OCI-LY1 (cell line): Measurements from ENCODE around the gene ACSM2A.

Source experiments
- H2AFZ ChIP-seq: fragments of 200-600 bp; sonication (generic), shearing (Covaris generic); 2 replicates; pipeline ENCODE4 v1.6.0; 2014; ENCODE audit warnings: antibody characterized with exemption, mild to moderate bottlenecking, low read length
- H3F3A ChIP-seq: fragments of 200-600 bp; sonication (generic), shearing (Covaris generic); 2 replicates; pipeline ENCODE4 v1.6.0; 2014; ENCODE audit warnings: mild to moderate bottlenecking, antibody characterized with exemption, low read length, moderate library complexity; ENCODE audit not compliant: insufficient read depth
- H3K27ac ChIP-seq: fragments of 200-600 bp; sonication (generic); 2 replicates; pipeline ENCODE4 v1.5.1; 2014; ENCODE audit warnings: low read length, mixed run types, mild to moderate bottlenecking, low read depth; ENCODE audit not compliant: poor library complexity, severe bottlenecking
- H3K27me3 ChIP-seq: fragments of 200-600 bp; sonication (generic); 2 replicates; pipeline ENCODE4 v1.6.0; 2014; ENCODE audit warnings: antibody characterized with exemption, mild to moderate bottlenecking, low read length, moderate library complexity; ENCODE audit not compliant: insufficient read depth
- H3K36me3 ChIP-seq: fragments of 200-600 bp; sonication (generic); 2 replicates; pipeline ENCODE4 v1.6.1; 2014; ENCODE audit warnings: mild to moderate bottlenecking, antibody characterized with exemption, low read length, moderate library complexity, mixed read lengths; ENCODE audit not compliant: insufficient read depth
- H3K4me1 ChIP-seq: fragments of 200-600 bp; sonication (generic); 2 replicates; pipeline ENCODE4 v1.5.1; 2014; ENCODE audit warnings: mild to moderate bottlenecking, low read length, moderate library complexity; ENCODE audit not compliant: insufficient read depth, severe bottlenecking
- H3K4me2 ChIP-seq: fragments of 200-600 bp; sonication (generic), shearing (Covaris generic); 2 replicates; pipeline ENCODE4 v1.6.1; 2014; ENCODE audit warnings: low read length
- H3K4me3 ChIP-seq: fragments of 200-600 bp; sonication (generic); 2 replicates; pipeline ENCODE4 v1.5.1; 2014; ENCODE audit warnings: low read length, low read depth, mild to moderate bottlenecking, mixed read lengths; ENCODE audit not compliant: poor library complexity, severe bottlenecking
- H3K79me2 ChIP-seq: fragments of 200-600 bp; shearing (Covaris generic); 2 replicates; pipeline ENCODE4 v1.6.1; 2016; ENCODE audit warnings: mixed run types, low read length, mixed read lengths; ENCODE audit not compliant: insufficient read depth
- H3K9ac ChIP-seq: fragments of 200-600 bp; sonication (generic), shearing (Covaris generic); 2 replicates; pipeline ENCODE4 v1.6.1; 2014; ENCODE audit warnings: mild to moderate bottlenecking, low read length, mixed read lengths
- H3K9me2 ChIP-seq: fragments of 200-600 bp; sonication (generic), shearing (Covaris generic); 2 replicates; pipeline ENCODE4 v1.6.1; 2014; ENCODE audit warnings: low read depth, mild to moderate bottlenecking, low read length, mixed read lengths
- H3K9me3 ChIP-seq: fragments of 200-600 bp; shearing (Covaris generic); 2 replicates; pipeline ENCODE4 v1.6.1; 2014; ENCODE audit warnings: low read length, mixed read lengths
- H4K20me1 ChIP-seq: fragments of 200-600 bp; sonication (generic), shearing (Covaris generic); 2 replicates; pipeline ENCODE4 v1.6.0; 2016; ENCODE audit warnings: mild to moderate bottlenecking, low read length; ENCODE audit not compliant: insufficient read depth
- EZH2 ChIP-seq: fragments of 200-600 bp; sonication (generic), shearing (Covaris generic); IDR thresholded peaks from 2 replicates; pipeline ENCODE4 v1.8.0; 2017; ENCODE audit warnings: borderline replicate concordance, mixed run types, mild to moderate bottlenecking, antibody characterized with exemption, low read length, moderate library complexity, mixed read lengths
- TF ChIP-seq, protein P1 (sequence below): fragments of 200-600 bp; sonication (generic), shearing (Covaris generic); IDR thresholded peaks from 2 replicates; pipeline ENCODE4 v1.5.1; 2017; ENCODE audit warnings: mild to moderate bottlenecking, antibody characterized with exemption, low read length, moderate library complexity, mixed read lengths

The ACSM2A gene

DNA sequence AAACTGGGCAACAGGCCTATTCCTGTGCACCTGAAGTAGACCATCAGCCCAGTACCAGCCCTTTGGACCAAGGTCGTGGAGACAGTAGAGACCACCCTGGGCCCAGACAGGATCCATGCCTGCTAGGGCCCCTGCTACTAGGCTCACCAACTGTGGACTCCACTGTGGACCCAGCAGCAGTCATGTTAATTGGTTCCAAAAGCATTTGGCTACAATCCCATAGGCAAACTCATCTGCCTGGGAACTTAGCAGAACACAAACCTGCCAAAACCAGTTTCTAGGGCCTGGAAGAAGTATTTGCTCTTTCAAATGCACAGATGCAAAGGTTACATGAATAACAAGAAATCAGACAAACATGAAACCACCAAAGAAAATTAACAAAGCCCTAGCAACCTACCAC, 53.1 kb downstream of the ACSM2A start:
- Histone ChIP-seq H3K27ac (no peak overlapping the region), H3K9me3 (peaks cover 5% of the 10 kb centered on the region; the same call in 1 of the 2 replicates)
- TF ChIP-seq, protein P1, sequence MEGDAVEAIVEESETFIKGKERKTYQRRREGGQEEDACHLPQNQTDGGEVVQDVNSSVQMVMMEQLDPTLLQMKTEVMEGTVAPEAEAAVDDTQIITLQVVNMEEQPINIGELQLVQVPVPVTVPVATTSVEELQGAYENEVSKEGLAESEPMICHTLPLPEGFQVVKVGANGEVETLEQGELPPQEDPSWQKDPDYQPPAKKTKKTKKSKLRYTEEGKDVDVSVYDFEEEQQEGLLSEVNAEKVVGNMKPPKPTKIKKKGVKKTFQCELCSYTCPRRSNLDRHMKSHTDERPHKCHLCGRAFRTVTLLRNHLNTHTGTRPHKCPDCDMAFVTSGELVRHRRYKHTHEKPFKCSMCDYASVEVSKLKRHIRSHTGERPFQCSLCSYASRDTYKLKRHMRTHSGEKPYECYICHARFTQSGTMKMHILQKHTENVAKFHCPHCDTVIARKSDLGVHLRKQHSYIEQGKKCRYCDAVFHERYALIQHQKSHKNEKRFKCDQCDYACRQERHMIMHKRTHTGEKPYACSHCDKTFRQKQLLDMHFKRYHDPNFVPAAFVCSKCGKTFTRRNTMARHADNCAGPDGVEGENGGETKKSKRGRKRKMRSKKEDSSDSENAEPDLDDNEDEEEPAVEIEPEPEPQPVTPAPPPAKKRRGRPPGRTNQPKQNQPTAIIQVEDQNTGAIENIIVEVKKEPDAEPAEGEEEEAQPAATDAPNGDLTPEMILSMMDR, result no peak
- no peak for TF ChIP-seq EZH2

DNA sequence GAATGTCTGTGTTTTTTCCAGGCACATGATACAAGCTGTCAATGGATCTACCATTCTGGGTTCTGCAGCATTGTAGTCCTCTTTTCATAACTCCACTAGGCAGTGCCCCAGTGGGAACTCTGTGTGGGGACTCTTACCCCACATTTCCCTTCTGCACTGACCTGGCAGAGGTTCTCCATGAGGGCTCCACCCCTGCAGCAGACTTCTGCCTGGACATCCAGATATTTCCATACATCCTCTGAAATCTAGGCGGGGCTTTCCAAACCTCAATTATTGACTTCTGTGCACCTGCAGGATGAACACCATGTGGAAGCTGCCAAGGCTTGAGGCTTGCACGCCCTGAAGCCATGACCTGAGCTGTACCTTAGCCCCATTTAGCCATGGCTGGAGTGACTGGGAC, 56.0 kb downstream of the ACSM2A start:
- no peaks in the 10 kb centered on the region for H3K4me1 ChIP-seq
- no peak for TF ChIP-seq EZH2
- TF ChIP-seq, protein P1, result no peak
- no peak overlapping the region for H3K4me2 ChIP-seq
- H3K9ac ChIP-seq, result no peak overlapping the region
- no peaks in the 10 kb centered on the region for H4K20me1 ChIP-seq
- H3K79me2 ChIP-seq, result no peaks in the 10 kb centered on the region
- H3K4me3 ChIP-seq, result no peak overlapping the region
- no peaks in the 10 kb centered on the region for H3K36me3 ChIP-seq
- no peaks in the 10 kb centered on the region for H3F3A ChIP-seq
- no peaks in the 10 kb centered on the region for H3K9me2 ChIP-seq
- H3K27ac ChIP-seq, result no peak overlapping the region
- no peak overlapping the region for H2AFZ ChIP-seq
- H3K9me3 ChIP-seq, result peaks cover 5% of the 10 kb centered on the region; the same call in 1 of the 2 replicates
- H3K27me3 ChIP-seq, result no peaks in the 10 kb centered on the region; the same call in 1 of the 2 replicates

More for the DNA sequence above, 53.1 kb downstream of the ACSM2A start:
- no peak overlapping the region for H3K9ac ChIP-seq
- H3K9me2 ChIP-seq, result no peaks in the 10 kb centered on the region
- no peaks in the 10 kb centered on the region for H3K79me2 ChIP-seq
- H3K27me3 ChIP-seq, result no peaks in the 10 kb centered on the region
- H3K4me2 ChIP-seq, result no peak overlapping the region
- H2AFZ ChIP-seq, result no peak overlapping the region
- no peaks in the 10 kb centered on the region for H3K4me1 ChIP-seq
- H3F3A ChIP-seq, result no peaks in the 10 kb centered on the region
- no peaks in the 10 kb centered on the region for H4K20me1 ChIP-seq
- H3K36me3 ChIP-seq, result no peaks in the 10 kb centered on the region
- no peak overlapping the region for H3K4me3 ChIP-seq

DNA sequence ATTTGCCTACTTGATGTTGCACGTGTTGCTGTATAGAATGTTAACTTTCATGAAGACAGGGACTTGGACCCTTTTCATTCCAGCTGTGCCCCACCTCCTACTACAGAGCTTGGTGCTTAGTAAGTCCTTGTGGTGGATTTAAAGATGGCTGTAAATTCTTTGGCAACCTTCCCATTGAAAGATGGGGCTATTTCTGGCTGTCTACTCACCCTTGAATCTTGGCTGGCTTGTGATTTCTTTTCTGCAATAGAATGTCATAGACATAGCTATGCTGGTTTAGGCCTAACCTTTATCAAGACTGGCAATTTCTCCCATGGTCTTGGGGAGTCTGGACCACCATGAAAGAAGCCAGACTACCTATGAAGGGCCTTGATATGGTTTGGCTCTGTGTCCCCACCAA, 59.0 kb downstream of the ACSM2A start:
- peaks cover 5% of the 10 kb centered on the region; the same call in 1 of the 2 replicates for H3K9me3 ChIP-seq
- TF ChIP-seq EZH2, result no peak
- TF ChIP-seq, protein P1, result no peak
- H3F3A ChIP-seq, result no peaks in the 10 kb centered on the region

More for the DNA sequence above, 59.0 kb downstream of the ACSM2A start:
- Histone ChIP-seq H3K4me1 (no peaks in the 10 kb centered on the region), H3K9ac (no peak overlapping the region), H3K79me2 (no peaks in the 10 kb centered on the region), H3K4me3 (no peak overlapping the region), H3K9me2 (no peaks in the 10 kb centered on the region), H3K27me3 (no peaks in the 10 kb centered on the region; the same call in 1 of the 2 replicates), H3K36me3 (no peaks in the 10 kb centered on the region), H3K4me2 (no peak overlapping the region), H2AFZ (no peak overlapping the region), H4K20me1 (no peaks in the 10 kb centered on the region), H3K27ac (no peak overlapping the region)
